ENCODE data around the gene COL13A1. TPM values are rescaled to one million over a fixed set of nuclear protein-coding genes. Genes with fewer than 3 reads are reported as not detected.

The COL13A1 gene
- total RNA-seq, 3 donors from 2014 or later (not counting 1 experiment from before 2014, with no cell fraction given) = 5.2 to 22.0 (median 10.3) TPM

DNA sequence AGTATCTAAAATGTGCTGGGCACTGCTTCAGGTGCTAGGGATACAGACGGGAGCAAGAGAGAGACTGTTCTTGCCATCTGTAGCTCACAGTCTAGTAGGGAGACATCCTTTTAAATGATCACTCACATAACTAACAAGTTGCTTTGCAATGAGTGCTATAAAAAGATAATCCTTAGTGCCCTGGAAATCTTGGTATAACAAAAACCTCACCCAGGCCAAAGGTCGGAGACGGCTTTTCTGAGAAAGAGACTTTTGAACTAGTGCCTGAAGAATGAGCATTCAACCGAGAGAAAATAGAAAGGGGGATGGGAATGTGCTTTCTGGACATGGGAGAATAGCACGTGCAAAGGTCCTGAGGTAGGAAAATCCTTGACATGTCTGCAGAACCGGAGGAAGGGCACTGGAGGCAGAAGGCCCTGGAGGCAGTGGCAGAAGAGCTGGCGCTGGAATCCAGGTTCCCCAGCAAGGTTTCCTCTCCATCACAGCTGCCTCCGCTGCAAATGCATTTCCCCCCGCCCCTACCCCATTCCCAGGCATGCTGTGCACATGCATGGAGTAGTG, 89.4 kb downstream of the COL13A1 start:
- Mint-ChIP-seq H3K4me1 (no peaks in the 10 kb centered on the region), H3K36me3 (no peaks in the 10 kb centered on the region), H3K27me3 (ENCODE audit: low read depth in 2 of 2) (no peaks in the 10 kb centered on the region), H3K9me3 (no peaks in the 10 kb centered on the region), H3K27ac (no peak overlapping the region), H3K4me3 (no peak overlapping the region)
- Histone ChIP-seq H3K9me3 (ENCODE audit: control insufficient read depth, insufficient read depth, low read length) (no peaks in the 10 kb centered on the region), H3K27me3 (ENCODE audit: control insufficient read depth, insufficient read depth, low read length) (no peaks in the 10 kb centered on the region), H3K4me3 (ENCODE audit: low read length) (no peak overlapping the region), H3K4me1 (ENCODE audit: control insufficient read depth, insufficient read depth, low read length) (no peaks in the 10 kb centered on the region), H3K36me3 (ENCODE audit: control insufficient read depth, insufficient read depth, low read length) (no peaks in the 10 kb centered on the region), H3K27ac (ENCODE audit: low read length) (no peak overlapping the region)
- TF ChIP-seq CTCF (IDR thresholded peaks at IDR 0.05) = no peak
- no peak for DNase-seq
- WGBS (ENCODE audit: insufficient coverage) = 91% methylated on average over 8 of the region's 9 CpGs
- intact Hi-C loops (cut with micrococcal nuclease) = no loop called here
- no peak for ATAC-seq

GRCh38 chr10:69892406-69892805, 90.7 kb downstream of the COL13A1 start:
- intact Hi-C loops (cut with micrococcal nuclease) = no loop called here
- no peaks in the 10 kb centered on the region for H3K36me3 ChIP-seq (ENCODE audit: control insufficient read depth, insufficient read depth, low read length)
- no peak overlapping the region for H3K27ac ChIP-seq (ENCODE audit: low read length)
- no peak for TF ChIP-seq CTCF (IDR thresholded peaks at IDR 0.05)
- ATAC-seq (no peak), DNase-seq (no peak)
- no peak overlapping the region for H3K27ac Mint-ChIP-seq
- H3K27me3 Mint-ChIP-seq (ENCODE audit: low read depth in 2 of 2) = no peaks in the 10 kb centered on the region
- no peaks in the 10 kb centered on the region for H3K27me3 ChIP-seq (ENCODE audit: control insufficient read depth, insufficient read depth, low read length)
- no peaks in the 10 kb centered on the region for H3K9me3 ChIP-seq (ENCODE audit: control insufficient read depth, insufficient read depth, low read length)
- no peak overlapping the region for H3K4me3 Mint-ChIP-seq
- H3K9me3 Mint-ChIP-seq = no peaks in the 10 kb centered on the region
- WGBS (ENCODE audit: insufficient coverage) = 90% methylated on average over 7 of the region's 7 CpGs
- no peaks in the 10 kb centered on the region for H3K36me3 Mint-ChIP-seq
- H3K4me3 ChIP-seq (ENCODE audit: low read length) = no peak overlapping the region
- no peaks in the 10 kb centered on the region for H3K4me1 Mint-ChIP-seq
- no peaks in the 10 kb centered on the region for H3K4me1 ChIP-seq (ENCODE audit: control insufficient read depth, insufficient read depth, low read length)

DNA sequence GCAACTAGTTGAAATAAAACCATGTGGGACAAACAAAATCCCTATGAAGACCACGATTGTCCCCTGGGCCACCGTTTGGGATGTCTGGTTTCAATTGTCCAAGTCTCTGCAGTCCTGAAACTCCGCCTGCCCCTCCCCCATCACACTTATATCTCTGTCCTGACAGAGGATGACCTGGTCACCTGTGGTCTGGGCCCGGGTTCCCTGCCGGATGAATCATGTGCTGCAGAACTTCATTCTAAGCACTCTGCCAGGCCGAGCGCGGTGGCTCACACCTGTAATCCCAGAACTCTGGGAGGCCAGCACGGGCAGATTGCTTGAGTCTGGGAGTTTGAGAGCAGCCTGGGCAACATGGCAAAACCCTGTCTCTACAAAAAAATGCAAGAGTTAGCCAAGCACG, 91.1 kb downstream of the COL13A1 start:
- WGBS (ENCODE audit: insufficient coverage) = 80% methylated on average over 10 of the region's 10 CpGs
- no peak for TF ChIP-seq CTCF (IDR thresholded peaks at IDR 0.05)
- ATAC-seq = no peak

DNA sequence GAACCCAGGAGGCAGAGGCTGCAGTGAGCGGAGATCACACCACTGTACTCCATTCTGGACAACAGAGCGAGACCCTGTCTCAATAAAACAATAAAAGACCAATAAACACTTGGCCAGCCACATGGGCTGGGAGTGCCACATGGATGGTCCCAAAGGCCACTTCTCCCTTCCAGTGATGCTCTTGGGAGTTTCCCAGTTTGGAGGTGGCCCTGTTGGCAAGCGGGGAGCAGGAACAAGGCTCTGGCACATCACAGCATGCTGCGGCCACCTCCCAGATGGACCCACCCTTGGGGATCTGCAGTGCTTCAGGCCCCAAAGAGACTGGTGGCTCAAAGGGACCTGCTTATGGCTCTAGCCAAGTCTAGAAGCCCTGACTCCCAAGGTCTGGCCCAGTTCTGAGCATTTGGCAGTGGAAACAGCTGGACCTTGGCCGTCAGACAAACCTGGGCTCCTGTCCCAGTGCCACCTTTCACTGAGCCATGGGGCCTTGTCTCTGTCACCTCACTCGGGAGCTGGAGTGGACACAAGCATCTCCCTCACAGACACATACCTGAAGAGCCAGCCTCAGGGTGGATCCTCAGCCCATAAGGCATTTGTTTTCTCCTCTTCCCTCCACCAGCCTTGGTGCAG, 91.7 kb downstream of the COL13A1 start:
- Mint-ChIP-seq H3K9me3 (no peaks in the 10 kb centered on the region), H3K27ac (no peak overlapping the region), H3K36me3 (no peaks in the 10 kb centered on the region), H3K4me3 (no peak overlapping the region), H3K4me1 (peaks cover 0 to under 1% of the 10 kb centered on the region in 2 donors), H3K27me3 (ENCODE audit: low read depth in 2 of 2) (no peaks in the 10 kb centered on the region)
- WGBS (ENCODE audit: insufficient coverage) = 75% methylated on average over 6 of the region's 6 CpGs
- ATAC-seq = no peak
- Histone ChIP-seq H3K9me3 (ENCODE audit: control insufficient read depth, insufficient read depth, low read length) (no peaks in the 10 kb centered on the region), H3K27me3 (ENCODE audit: control insufficient read depth, insufficient read depth, low read length) (no peaks in the 10 kb centered on the region), H3K4me1 (ENCODE audit: control insufficient read depth, insufficient read depth, low read length) (no peaks in the 10 kb centered on the region), H3K4me3 (ENCODE audit: low read length) (no peak overlapping the region), H3K36me3 (ENCODE audit: control insufficient read depth, insufficient read depth, low read length) (no peaks in the 10 kb centered on the region), H3K27ac (ENCODE audit: low read length) (no peak overlapping the region)
- intact Hi-C loops (cut with micrococcal nuclease) = no loop called here
- no peak for TF ChIP-seq CTCF (IDR thresholded peaks at IDR 0.05)
- DNase-seq = no peak

More for the DNA sequence above, 91.1 kb downstream of the COL13A1 start:
- Mint-ChIP-seq H3K4me3 (no peak overlapping the region), H3K36me3 (no peaks in the 10 kb centered on the region), H3K9me3 (no peaks in the 10 kb centered on the region), H3K4me1 (no peaks in the 10 kb centered on the region), H3K27ac (no peak overlapping the region), H3K27me3 (ENCODE audit: low read depth in 2 of 2) (no peaks in the 10 kb centered on the region)
- no peaks in the 10 kb centered on the region for H3K36me3 ChIP-seq (ENCODE audit: control insufficient read depth, insufficient read depth, low read length)
- no peak overlapping the region for H3K27ac ChIP-seq (ENCODE audit: low read length)
- H3K9me3 ChIP-seq (ENCODE audit: control insufficient read depth, insufficient read depth, low read length) = no peaks in the 10 kb centered on the region
- H3K27me3 ChIP-seq (ENCODE audit: control insufficient read depth, insufficient read depth, low read length) = no peaks in the 10 kb centered on the region
- no peak overlapping the region for H3K4me3 ChIP-seq (ENCODE audit: low read length)
- no peaks in the 10 kb centered on the region for H3K4me1 ChIP-seq (ENCODE audit: control insufficient read depth, insufficient read depth, low read length)
- no peak for DNase-seq
- intact Hi-C loops (cut with micrococcal nuclease) = no loop called here

Data from natural killer cell (primary cell).